Adrenal gland (tissue), 12 donors: ENCODE data around the gene FARP1. TPM values are rescaled to one million over a fixed set of nuclear protein-coding genes. Genes with fewer than 3 reads are reported as not detected.

Source experiments
- DNase-seq, 7 donors: peaks; one replicate each; pipeline ENCODE4 v3.0.0-alpha.2; 2019 to 2020
- H3K27ac ChIP-seq, 5 donors: fragments of 200-600 bp; sonication (generic) in 4 of 5; 1 replicate in 3 of 5; 2 replicates in 2 of 5; pipeline versions ENCODE4 v1.5.1 to v1.8.0; 2016 to 2020; ENCODE audit warnings: mild to moderate bottlenecking in 1 of 5
- H3K27me3 ChIP-seq: fragments of 200-600 bp; 2 replicates; pipeline ENCODE4 v1.8.0; 2021
- H3K36me3 ChIP-seq, 2 donors: fragments of 200-600 bp; replicated peaks in 1 of 2; 1 replicate in 1 of 2; 2 replicates in 1 of 2; pipeline versions ENCODE4 v1.5.1 to v1.8.0; 2018 to 2022
- H3K4me1 ChIP-seq, 2 donors: fragments of 200-600 bp; replicated peaks in 1 of 2; 1 replicate in 1 of 2; 2 replicates in 1 of 2; pipeline versions ENCODE4 v1.5.1 to v1.8.0; 2018 to 2021
- H3K4me3 ChIP-seq, 4 donors: fragments of 200-600 bp; sonication (generic) in 3 of 4; one replicate each; pipeline ENCODE4 v1.5.1; 2016 to 2018
- H3K9me3 ChIP-seq, 3 donors: fragments of 200-600 bp; sonication (generic) in 1 of 3; replicated peaks in 1 of 3; 1 replicate in 2 of 3; 2 replicates in 1 of 3; pipeline versions ENCODE4 v1.5.1 to v1.8.0; 2016 to 2021
- CTCF ChIP-seq, 6 experiments: fragments of 450-650 bp in 4 of 6; fragments of 200-600 bp in 2 of 6; sonication (generic) in 1 of 6; IDR thresholded peaks; 1 replicate in 5 of 6; 2 replicates in 1 of 6; pipeline versions ENCODE4 v1.5.1 to v1.8.0; 2016 to 2021; ENCODE audit warnings: antibody characterized with exemption in 6 of 6, mild to moderate bottlenecking in 2 of 6, moderate library complexity in 1 of 6
- POLR2A ChIP-seq, 2 donors: fragments of 450-650 bp; IDR thresholded peaks; one replicate each; pipeline ENCODE4 v1.6.1; 2017; ENCODE audit warnings: antibody characterized with exemption in 2 of 2, mild to moderate bottlenecking in 2 of 2, moderate library complexity in 1 of 2
- WGBS, 4 donors: extraction: QIAGEN DNeasy Blood & Tissue Kit in 2 of 4; methylation state at CpG; one replicate each; pipeline versions ENCODE4 v1.1.5 to v1.1.7; 2013 to 2017; 5-methylcytosine and 5-hydroxymethylcytosine counted together
- intact Hi-C, 2 donors: fragments of 100-400 bp; cut with DNase I; formaldehyde crosslinking; loops; one replicate each; pipeline versions ENCODE4 v1.14.1 to v1.15.0; 2022 to 2023
- polyA plus RNA-seq, 3 donors: library from polyadenylated mRNA; stranded (reverse); fragments of 200-250 nt in 2 of 3; fragments of 350-450 nt in 1 of 3; fragmentation: Illumina TruSeq in 1 of 3; extraction: RNeasy Lipid Tissue Mini Kit (QIAGEN cat#74804) in 1 of 3; gene quantifications; one replicate each; pipeline ENCODE4 v1.2.3, GENCODE V29; 2013 to 2014
- total RNA-seq, 9 donors: library from RNA; depleted of rRNA in 4 of 9; stranded (reverse); fragments of >200 nt in 4 of 9; fragments of 120-200 nt in 1 of 9; fragmentation: NEBNext Ultra II Directional in 1 of 9; extraction: Animal tissue kit (Norgen Biotek cat#: 25700) in 1 of 9; gene quantifications; one replicate each; pipeline versions ENCODE4 v1.1.0 to v1.2.4, GENCODE V29; 2013 to 2023
- donor health status: healthy with polysubstance abuse.
- donor health status: Bipolar disorder and iron deficiency.
- donor health status: DM: yes; HTN: yes; CAD: no.
- donor health status: DM: no; HTN: no; CAD: no.
- donor health status: DM: no; HTN: no; CAD: no.
- donor health status: DM: yes; HTN: yes; CAD: no.

The FARP1 gene
- total and polyA plus RNA-seq, 12 donors = 27.1 to 304 (median 71.6) TPM

DNA sequence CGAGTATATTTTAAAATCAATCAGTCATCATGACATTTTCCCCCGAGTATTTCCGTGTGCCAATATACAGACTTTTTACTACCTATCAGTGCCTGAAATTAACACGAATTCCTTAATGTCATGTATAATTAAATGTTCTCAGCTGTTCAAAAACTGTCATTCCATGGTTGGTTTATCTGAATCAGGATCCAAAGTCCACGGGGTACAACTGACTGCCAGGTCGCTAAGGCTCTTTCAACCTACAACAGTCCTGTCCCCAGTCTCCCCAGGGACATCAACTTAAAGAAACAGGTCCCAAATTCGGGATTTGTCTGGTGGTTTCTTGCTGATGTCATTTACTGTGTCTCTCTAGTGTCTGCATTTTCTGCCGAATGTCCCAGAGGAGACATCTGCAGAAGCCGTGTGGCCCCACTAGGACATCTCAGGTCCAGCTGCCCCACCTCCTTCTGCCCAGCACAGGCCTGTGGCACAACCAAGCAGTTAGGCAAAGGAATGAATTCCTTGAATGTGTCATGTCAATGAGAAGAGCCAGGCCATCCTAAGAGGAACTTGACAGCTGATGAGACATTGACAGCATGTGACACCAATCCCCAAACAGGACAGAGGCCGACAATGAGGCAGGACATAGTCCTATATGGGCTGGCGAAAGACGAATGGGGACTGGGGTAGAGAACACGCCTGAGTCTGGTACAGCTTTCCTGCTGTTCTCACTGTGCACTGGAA, 324.5 kb downstream of the FARP1 start:
- WGBS, 4 donors = 83 to 87% (median 85%) methylated on average over 12 to 13 of the region's 13 CpGs
- Histone ChIP-seq H3K27me3 (no peaks in the 10 kb centered on the region), H3K27ac (no peak overlapping the region), H3K4me1 (no peaks in the 10 kb centered on the region), H3K4me3 (no peak overlapping the region), H3K9me3 (no peaks in the 10 kb centered on the region), H3K36me3 (peaks cover 0 to 23% of the 10 kb centered on the region in 2 donors)
- DNase-seq = no peak
- intact Hi-C loops = no loop called here
- TF ChIP-seq CTCF (IDR thresholded peaks at IDR 0.05) = no peak
- TF ChIP-seq POLR2A (IDR thresholded peaks at IDR 0.05) = no peak

GRCh38 chr13:98468361-98468760, 325.5 kb downstream of the FARP1 start:
- TF ChIP-seq CTCF (IDR thresholded peaks at IDR 0.05) (no peak), POLR2A (IDR thresholded peaks at IDR 0.05) (no peak)
- Histone ChIP-seq H3K27ac (no peak overlapping the region), H3K27me3 (no peaks in the 10 kb centered on the region), H3K36me3 (peaks cover 0 to 17% of the 10 kb centered on the region in 2 donors), H3K4me1 (no peaks in the 10 kb centered on the region), H3K4me3 (no peak overlapping the region), H3K9me3 (no peaks in the 10 kb centered on the region)
- WGBS, 4 donors = 77 to 84% (median 80%) methylated on average over 3 of the region's 3 CpGs
- intact Hi-C loops = no loop called here
- DNase-seq = no peak

GRCh38 chr13:98468929-98469328, 326.0 kb downstream of the FARP1 start:
- Histone ChIP-seq H3K27ac (no peak overlapping the region), H3K4me1 (no peaks in the 10 kb centered on the region), H3K36me3 (peaks cover 0 to 14% of the 10 kb centered on the region in 2 donors), H3K27me3 (no peaks in the 10 kb centered on the region), H3K4me3 (no peak overlapping the region), H3K9me3 (no peaks in the 10 kb centered on the region)
- no peak for TF ChIP-seq CTCF (IDR thresholded peaks at IDR 0.05)
- no peak for TF ChIP-seq POLR2A (IDR thresholded peaks at IDR 0.05)
- WGBS, 4 donors = 89 to 96% (median 93%) methylated on average over 20 of the region's 20 CpGs
- DNase-seq = no peak
- intact Hi-C loops = no loop called here

- intact Hi-C loops = loop anchor here in 1 of 2 donors (10.0 kb wide), 1 partner anchor 184 kb away; no protein-coding TSS in a partner anchor
- WGBS, 4 donors = 81 to 90% (median 84%) methylated on average over 5 to 6 of the region's 6 CpGs
- H3K9me3 ChIP-seq = no peaks in the 10 kb centered on the region
- peaks cover under 1 to 7% of the 10 kb centered on the region in 2 donors for H3K4me1 ChIP-seq
- TF ChIP-seq CTCF (IDR thresholded peaks at IDR 0.05) (no peak), POLR2A (IDR thresholded peaks at IDR 0.05) (no peak)
- peaks cover 0 to 15% of the 10 kb centered on the region in 2 donors for H3K36me3 ChIP-seq
- no peak overlapping the region for H3K4me3 ChIP-seq
- H3K27me3 ChIP-seq = no peaks in the 10 kb centered on the region
- H3K27ac ChIP-seq = no peak overlapping the region
- no peak for DNase-seq
Measured at GRCh38 chr13:98470920-98471319, 328.0 kb downstream of the FARP1 start.
